Adrenal gland (tissue), 5 donors: ENCODE measurements around the gene CYP11A1.

ENCODE experiments used
- POLR2A ChIP-seq, 2 donors: fragments of 450-650 bp; IDR thresholded peaks; one replicate each; pipeline ENCODE4 v1.6.1; 2017; ENCODE audit warnings: antibody characterized with exemption in 2 of 2, mild to moderate bottlenecking in 2 of 2, moderate library complexity in 1 of 2
- TF ChIP-seq, protein P1 (sequence below), 6 experiments: fragments of 450-650 bp in 4 of 6; fragments of 200-600 bp in 2 of 6; sonication (generic) in 1 of 6; IDR thresholded peaks; 1 replicate in 5 of 6; 2 replicates in 1 of 6; pipeline versions ENCODE4 v1.5.1 to v1.8.0; 2016 to 2021; ENCODE audit warnings: antibody characterized with exemption in 6 of 6, mild to moderate bottlenecking in 2 of 6, moderate library complexity in 1 of 6
- donor health status: DM: no; HTN: no; CAD: no.

DNA sequence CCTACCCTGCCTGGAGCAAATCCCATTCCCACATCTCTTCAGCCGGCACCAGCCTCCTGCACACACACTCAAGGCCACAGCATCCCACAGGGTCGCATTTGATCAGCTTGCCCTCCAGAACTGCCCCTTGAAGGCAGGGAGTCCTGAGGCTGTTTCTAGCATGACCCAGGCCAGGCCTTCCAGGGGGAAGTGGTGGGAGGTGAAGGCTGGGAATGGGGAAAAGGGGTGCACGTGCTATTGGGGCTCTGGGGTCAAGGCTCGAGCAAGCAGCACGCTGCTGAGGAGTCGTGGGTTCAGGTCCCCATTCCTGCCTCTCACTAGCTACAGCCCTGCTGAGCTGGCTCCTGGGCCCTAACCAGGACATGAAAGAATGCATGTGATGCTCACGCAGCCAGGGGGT lies 41.4 kb upstream of the CYP11A1 start:
- TF ChIP-seq, protein P1, sequence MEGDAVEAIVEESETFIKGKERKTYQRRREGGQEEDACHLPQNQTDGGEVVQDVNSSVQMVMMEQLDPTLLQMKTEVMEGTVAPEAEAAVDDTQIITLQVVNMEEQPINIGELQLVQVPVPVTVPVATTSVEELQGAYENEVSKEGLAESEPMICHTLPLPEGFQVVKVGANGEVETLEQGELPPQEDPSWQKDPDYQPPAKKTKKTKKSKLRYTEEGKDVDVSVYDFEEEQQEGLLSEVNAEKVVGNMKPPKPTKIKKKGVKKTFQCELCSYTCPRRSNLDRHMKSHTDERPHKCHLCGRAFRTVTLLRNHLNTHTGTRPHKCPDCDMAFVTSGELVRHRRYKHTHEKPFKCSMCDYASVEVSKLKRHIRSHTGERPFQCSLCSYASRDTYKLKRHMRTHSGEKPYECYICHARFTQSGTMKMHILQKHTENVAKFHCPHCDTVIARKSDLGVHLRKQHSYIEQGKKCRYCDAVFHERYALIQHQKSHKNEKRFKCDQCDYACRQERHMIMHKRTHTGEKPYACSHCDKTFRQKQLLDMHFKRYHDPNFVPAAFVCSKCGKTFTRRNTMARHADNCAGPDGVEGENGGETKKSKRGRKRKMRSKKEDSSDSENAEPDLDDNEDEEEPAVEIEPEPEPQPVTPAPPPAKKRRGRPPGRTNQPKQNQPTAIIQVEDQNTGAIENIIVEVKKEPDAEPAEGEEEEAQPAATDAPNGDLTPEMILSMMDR (IDR thresholded peaks at IDR 0.05) = no peak
- no peak for TF ChIP-seq POLR2A (IDR thresholded peaks at IDR 0.05)
